ENCODE results near the gene PFDN5.
A peak's percentile ranks its signal among the peaks of the same experiment; 100 is the strongest.

The PFDN5 gene

DNA sequence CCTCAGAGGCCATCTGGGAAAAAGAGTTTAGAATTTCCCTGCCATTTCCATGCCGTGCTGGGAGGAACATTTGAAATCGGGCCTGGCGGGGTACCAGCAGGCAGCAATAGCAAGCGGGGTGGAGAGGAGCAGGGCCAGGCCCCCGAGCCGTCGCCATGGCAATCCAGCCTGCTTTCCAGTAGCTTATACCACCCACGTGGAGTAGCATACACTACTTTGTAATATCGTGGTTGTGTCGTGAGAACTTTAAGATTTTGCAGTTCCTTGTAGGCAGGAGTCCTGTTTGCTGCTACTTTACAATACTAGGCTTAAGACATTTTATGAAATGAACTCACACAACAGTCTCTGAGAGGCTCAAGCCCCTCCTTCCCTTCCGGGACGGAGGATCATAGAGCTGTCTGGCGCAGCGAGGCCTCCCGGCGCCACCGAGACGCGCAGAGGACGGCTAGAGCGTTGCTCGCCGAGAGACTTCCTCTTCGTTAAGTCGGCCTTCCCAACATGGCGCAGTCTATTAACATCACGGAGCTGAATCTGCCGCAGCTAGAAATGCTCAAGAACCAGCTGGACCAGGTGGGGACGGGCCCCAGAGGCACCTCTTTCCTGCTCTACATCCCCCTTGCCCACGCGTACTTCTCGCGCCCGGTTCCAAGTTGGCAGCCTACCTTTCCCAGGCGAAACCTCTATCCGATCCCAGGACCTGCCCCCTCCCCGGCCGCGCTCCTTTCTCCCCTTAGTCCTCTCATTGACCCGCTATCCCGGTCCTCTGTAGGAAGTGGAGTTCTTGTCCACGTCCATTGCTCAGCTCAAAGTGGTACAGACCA is at the start of gene PFDN5:
Gene PFDN5, plus strand, starts transcription at position 473 of the 821 bp plus-strand sequence. Its CDS starts 26 bp downstream, at position 499.
- DNase-seq (ENCODE audit: low read depth in 2 of 2): peak; percentile 76 to 84

DNA sequence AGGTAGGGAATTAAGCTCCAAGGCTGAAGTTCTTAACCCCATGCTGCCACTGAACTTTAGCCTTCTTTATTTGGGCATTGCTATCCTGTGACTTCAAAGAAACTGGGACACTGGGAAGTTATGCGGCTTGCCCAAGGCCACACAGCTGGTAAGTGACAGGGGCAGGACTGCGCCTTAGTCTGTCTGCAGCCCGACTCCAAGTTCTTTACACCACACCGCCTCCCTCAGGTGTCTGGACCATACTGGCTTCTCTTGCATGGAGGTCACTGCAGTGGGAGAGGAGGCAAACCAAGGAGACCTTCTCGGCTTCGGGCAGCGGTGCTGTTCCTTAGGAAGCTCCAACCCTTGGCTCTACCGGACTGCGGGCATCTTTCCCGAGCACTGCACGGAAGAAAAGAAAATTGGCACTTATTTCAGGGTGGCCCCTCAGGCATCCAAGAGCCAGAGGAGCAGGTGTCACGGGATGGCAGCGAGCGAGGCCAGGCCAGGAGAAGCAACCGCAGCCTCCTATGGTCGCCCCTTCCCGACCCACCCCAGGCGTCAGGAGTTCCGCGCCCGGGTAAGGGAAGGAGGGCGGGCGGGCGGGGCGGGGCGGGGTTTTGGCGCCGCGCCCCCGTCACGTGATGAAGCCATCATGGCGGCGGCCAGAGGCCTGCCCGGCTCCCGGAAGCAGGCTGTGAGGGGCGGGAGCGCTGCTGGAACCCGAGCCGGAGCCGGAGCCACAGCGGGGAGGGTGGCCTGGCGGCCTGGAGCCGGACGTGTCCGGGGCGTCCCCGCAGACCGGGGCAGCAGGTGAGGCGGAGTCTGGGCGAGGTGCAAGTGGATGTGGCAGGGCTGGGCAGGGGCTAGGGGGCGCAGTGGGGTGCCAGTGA is 43.6 kb upstream of the PFDN5 start:
- peak; percentile 44 to 60 for DNase-seq (ENCODE audit: low read depth in 2 of 2)

DNA sequence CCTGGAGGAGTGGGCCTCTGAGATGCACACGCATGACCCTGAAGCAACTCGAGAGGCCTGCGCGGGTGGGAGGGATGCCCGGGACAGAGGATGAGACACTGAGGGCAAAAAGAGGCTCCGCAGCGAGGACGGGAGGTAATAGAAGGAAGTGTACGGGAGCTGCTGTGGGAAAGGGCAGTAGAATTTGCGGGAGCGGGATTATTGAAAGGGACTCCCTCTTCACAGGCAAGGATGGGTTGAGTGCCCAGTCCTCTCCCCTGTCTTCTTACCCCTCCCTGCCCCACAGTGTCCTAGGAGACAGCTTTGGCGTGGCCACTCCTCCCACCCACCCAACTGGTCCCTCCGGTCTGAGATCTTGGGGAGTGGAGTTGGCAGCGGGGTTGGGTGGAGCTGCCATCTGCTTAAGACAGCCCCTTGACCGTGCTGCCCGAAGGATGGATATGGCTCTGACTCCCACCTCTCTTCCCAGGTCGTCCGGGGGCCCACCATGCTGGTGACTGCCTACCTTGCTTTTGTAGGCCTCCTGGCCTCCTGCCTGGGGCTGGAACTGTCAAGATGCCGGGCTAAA is 42.9 kb upstream of the PFDN5 start:
- DNase-seq (ENCODE audit: low read depth in 2 of 2): no peak

DNA sequence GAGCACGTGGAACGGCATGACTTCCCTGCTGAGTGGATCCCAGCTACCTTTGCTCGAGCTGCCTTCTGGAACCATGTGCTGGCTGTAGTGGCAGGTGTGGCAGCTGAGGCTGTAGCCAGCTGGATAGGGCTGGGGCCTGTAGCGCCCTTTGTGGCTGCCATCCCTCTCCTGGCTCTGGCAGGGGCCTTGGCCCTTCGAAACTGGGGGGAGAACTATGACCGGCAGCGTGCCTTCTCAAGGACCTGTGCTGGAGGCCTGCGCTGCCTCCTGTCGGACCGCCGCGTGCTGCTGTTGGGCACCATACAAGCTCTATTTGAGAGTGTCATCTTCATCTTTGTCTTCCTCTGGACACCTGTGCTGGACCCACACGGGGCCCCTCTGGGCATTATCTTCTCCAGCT is 42.0 kb upstream of the PFDN5 start:
- no peak for DNase-seq (ENCODE audit: low read depth in 2 of 2)

DNA sequence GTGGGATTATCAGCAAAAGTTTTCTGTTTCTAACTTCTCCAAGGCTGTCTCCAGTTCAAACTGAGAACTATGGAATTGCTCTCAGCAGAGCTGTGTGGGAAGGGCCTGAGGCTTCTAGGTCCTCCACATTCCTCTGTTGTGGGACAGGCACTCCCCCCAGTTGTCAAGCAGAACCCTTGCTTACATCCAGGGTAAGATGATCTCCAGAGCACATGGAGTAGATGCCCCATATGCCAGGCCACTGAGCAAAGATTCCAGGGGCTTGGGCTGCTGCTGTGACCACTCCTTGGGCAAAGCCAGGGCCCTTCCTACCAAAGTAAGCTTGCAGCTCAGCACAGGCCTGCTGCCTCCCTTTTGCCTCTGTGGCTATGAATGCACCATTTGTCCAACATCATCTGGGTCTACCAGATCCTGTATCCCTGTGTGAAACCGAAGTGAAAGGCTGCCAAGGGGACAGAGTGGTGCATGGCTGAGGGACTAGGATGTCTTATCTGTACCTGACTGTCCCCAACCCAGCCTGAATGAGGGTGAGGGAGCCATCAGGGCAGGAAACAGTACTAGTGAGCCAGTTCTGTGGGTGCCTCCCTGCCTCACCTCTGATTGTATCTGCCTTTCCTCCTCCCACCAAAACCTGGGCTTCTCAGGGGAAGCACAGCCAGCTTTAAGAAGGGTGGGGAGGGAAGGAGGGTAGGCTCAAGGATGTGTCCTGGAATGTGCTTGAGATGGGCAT is 40.4 kb upstream of the PFDN5 start:
- no peak for DNase-seq (ENCODE audit: low read depth in 2 of 2)

DNA sequence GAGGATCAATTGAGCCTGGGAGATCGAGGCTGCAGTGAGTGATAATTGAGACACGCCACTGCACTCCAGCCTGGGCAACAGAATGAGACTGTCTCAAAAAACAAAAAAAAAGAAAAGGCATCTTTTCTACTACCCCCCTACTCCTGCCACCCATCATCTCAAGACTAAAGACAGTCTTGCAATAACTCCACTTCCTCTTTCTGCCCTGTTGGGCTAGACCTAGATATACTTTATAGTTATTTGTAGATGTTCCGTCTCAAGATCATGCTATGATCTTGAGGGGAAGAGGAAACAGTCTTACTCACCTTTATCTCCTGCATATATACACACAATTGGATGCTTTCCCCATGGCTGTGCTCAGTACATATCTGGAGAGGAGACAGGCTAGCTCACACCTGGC is 39.3 kb upstream of the PFDN5 start:
- no peak for DNase-seq (ENCODE audit: low read depth in 2 of 2)

DNA sequence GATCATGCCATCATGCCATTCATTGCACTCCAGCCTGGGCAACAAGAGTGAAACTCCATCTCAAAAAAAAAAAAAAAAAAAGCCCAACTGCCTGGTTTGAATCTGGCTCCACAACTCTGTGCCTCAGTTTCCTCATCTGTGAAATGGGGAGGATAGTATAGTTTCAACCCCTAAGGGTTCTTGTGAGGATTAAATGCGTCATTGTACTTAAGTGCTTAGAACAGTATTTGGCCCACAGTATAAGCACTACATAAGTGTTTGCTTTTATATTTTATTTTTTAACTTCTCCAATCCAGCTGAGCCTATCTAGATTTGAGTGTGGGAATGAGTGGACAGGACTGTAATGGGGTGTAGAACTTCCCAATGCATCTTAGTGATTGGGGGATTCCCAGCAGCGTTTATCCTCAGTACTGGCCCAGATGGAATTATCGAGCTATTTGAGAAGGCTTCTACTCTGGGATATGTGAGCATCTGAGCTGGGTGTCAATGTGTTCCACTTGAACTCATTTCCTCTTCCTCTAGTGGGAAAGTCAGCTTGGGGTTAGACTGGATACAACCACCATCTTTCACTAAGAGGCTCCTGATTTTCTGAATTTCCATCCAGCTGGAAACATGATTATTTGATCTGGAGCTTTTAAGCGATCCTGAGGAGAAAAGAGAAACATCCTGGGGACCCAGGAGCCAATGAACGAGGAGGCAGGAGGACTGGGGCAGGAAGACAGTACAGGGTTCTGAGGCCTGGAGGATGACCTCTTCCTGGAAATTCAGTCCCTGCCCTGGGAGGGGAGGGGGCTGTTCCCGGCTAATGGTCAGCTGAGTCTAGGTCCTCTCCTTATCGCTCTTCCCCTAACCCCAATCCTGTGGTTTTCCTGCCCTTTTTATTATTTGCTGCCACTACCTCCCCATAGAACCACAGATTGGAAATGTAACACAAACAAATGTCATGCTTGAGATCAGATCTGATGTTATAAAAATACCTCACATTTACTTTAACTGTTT is 36.5 kb upstream of the PFDN5 start:
- no peak for DNase-seq (ENCODE audit: low read depth in 2 of 2)

DNA sequence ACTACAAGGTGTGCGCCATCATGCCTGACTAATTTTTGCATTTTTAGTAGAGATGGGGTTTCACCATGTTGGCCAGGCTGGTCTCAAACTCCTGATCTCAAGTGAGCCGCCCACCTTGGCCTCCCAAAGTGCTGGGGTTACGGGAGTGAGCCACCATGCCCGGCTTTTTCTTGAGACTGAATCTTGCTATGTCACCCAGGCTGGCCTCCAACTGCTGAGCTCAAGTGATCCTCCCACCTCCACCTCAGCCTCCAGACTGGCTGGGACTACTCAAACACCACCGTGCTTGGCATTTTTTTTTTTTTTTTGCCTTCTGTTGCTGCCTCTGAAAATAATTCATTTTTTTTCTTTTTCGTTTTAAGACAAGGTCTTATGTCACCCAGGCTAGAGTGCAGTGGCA is 35.5 kb upstream of the PFDN5 start:
- DNase-seq (ENCODE audit: low read depth in 2 of 2): no peak

DNA sequence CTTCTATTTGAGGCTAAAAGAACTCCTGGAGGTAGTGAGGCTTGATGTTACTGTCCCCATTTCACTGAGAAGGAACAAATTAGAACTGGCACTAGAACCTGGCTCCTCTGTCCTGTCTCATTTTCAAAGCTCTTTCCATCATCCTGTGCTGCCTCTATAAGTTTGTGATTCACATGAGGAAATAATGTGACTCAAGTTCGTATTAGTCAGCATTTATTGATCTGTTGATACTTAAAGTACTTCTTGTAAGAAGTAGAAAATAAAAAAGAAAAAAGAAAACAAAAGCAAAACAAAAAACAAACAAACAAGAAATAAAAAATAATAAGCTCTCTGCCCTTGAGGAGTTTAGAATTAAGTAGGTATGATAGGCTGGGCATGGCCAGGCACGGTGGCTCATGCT is 29.6 kb upstream of the PFDN5 start:
- DNase-seq (ENCODE audit: low read depth in 2 of 2): no peak

DNA sequence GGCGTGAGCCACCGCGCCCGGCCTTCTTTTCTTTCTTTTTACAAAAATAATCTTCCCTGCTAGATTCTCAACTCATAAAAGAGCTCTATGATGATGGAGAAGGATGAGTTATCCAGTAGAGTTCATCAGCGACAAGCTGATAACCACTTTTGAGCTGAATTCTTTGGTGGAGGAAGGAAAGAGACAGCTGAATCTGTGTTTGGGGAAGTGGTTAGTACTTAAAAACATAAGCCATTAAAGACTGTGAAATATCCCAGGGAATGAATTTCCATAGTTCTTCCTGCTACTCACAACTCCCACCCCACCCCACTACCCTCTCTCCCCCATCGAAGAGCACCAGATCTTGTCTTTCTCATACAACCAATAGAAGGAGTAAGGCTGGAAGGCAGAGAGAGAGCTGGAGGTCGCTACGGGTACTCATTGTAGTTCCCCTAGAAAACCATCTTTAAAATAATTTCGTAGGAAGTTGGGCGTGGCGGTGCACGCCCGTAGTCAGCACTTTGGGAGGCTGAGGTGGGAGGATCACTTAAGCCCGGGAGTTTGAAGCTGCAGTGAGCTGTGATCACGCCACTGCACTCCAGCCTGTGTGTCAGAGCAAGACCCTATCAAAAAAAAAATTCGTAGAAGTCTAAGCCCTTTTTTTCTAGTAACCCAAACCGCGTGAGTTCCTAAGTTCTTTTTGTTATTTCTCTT is 27.9 kb upstream of the PFDN5 start:
- peak in 1 of 2 donors; percentile 29 for DNase-seq (ENCODE audit: low read depth in 2 of 2)

DNA sequence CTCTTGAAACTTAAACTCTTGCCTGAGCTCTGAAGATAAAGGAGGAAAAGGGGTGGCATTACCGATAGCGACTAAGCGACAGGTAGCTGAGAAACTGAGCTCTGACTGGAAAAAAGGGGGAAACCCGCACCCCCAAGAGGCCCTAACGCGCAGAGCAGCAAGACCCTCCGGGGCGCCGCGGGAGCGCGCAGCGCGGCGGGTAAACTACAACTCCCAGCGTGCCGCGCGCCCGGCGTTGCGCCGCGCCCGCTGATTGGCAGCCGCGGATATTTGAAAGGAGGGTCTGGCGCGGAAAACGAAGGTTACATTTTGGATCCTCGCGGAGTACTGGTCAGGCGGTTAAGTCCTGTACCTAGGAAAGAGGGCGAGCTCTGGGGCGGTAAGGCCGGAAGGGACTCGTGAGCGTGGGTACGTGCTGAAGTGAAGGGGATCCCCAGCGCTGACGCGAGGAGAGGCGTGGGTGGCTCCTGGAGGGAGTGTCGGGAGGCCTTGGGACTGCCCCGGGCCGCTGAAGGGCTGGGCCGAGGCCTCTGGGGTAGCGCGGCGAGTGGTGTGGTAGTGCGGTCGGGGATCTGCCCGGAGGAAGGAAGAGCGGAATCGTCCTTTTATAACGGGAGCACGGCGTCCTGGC is 27.2 kb upstream of the PFDN5 start, which contains the start of gene ESPL1:
Gene ESPL1, plus strand, starts transcription at position 301 of the 631 bp plus-strand sequence. CDS start 468 bp downstream, outside the sequence.
- DNase-seq (ENCODE audit: low read depth in 2 of 2): peak; percentile 69 to 78

DNA sequence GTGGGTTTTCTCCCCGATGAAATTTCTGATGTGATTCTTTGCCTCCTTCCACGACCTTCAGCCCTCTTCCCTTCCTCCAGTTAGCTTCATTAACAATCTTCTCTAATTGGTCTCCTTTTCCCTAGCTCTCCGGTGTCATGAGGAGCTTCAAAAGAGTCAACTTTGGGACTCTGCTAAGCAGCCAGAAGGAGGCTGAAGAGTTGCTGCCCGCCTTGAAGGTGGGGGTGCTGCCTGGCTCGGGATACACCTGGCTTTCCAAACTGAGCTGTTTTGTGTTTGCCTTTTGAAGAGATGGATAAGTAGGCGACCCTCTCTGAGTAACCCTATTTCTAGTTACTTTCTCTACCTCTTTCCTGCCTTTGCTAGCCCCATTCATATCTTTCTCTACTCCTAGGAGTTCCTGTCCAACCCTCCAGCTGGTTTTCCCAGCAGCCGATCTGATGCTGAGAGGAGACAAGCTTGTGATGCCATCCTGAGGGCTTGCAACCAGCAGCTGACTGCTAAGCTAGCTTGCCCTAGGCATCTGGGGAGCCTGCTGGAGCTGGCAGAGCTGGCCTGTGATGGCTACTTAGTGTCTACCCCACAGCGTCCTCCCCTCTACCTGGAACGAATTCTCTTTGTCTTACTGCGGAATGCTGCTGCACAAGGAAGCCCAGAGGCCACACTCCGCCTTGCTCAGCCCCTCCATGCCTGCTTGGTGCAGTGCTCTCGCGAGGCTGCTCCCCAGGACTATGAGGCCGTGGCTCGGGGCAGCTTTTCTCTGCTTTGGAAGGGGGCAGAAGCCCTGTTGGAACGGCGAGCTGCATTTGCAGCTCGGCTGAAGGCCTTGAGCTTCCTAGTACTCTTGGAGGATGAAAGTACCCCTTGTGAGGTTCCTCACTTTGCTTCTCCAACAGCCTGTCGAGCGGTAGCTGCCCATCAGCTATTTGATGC is 26.4 kb upstream of the PFDN5 start:
- no peak for DNase-seq (ENCODE audit: low read depth in 2 of 2)

DNA sequence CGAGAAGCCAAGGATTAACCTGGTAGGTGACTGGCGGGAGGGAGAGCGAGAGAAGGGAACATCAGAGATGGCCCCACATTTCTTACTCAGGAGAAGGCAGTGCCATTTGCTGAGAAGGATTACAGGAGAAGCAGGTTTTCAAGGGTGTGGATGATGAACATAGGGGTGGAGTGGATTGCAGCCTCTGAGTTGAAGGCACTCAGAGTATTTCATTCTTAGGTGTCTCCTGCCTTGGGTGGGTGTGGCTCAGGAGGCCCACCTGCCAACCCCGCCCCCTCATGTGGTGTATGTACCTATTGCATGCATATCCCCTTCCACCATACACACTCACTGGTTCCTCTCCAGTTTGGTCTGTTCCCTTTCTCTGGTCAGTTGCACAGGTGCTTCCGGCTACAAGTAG is 20.9 kb upstream of the PFDN5 start:
- no peak for DNase-seq (ENCODE audit: low read depth in 2 of 2)

DNA sequence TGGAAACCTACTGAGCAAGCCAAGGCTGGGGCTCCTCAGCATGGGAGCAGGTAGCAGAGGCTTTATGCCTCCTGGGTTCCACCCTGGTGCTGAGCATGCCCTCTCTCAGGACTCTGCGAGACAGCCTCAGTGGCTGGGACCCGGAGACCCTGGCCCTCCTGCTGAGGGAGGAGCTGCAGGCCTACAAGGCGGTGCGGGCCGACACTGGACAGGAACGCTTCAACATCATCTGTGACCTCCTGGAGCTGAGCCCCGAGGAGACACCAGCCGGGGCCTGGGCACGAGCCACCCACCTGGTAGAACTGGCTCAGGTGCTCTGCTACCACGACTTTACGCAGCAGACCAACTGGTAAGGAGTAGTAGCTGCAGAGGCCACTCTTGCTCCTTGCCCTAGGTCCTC is 18.8 kb upstream of the PFDN5 start:
- DNase-seq (ENCODE audit: low read depth in 2 of 2): no peak

DNA sequence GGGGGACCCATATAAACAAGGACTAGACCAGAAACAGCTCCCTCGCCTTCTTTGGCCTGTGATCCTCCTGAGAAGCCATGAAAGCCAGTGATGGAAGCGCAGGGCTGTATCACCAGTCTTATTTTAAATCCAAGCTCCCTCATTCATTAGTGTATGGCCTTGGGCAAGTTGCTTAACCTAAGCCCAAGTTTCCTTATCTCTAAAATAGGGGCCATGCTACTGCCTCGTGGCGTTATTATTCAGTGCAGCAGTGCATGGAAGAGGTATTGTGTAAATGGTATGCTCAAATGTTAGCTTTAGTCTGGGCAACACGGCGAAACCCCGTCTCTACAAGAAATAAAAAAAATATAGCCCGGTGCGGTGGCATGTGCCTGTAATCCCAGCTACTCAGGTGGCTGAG is 17.4 kb upstream of the PFDN5 start:
- no peak for DNase-seq (ENCODE audit: low read depth in 2 of 2)

DNA sequence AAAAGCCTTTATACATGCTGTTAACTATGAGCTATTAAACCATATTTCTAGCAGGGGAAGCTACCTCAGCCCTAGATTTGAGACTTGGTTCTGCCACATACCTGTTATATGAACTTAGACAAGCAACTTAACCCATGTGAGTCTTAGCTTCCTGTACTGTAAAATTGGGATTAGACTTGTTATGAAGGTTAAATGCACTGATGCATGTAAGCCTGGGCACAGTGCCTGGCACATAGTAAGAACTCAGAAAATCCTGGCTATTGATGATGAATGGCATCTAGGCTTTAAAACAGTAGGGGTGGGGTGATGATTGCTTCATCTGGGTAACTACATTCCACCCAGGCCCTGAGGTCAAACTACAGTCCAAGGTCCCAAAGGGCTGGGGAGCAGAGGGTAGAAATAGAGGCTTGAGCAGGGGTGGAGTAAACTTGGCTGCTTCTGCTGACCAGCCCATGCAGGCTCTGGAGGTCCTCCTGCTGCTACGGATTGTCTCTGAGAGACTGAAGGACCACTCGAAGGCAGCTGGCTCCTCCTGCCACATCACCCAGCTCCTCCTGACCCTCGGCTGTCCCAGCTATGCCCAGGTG is 16.0 kb upstream of the PFDN5 start:
- no peak for DNase-seq (ENCODE audit: low read depth in 2 of 2)

DNA sequence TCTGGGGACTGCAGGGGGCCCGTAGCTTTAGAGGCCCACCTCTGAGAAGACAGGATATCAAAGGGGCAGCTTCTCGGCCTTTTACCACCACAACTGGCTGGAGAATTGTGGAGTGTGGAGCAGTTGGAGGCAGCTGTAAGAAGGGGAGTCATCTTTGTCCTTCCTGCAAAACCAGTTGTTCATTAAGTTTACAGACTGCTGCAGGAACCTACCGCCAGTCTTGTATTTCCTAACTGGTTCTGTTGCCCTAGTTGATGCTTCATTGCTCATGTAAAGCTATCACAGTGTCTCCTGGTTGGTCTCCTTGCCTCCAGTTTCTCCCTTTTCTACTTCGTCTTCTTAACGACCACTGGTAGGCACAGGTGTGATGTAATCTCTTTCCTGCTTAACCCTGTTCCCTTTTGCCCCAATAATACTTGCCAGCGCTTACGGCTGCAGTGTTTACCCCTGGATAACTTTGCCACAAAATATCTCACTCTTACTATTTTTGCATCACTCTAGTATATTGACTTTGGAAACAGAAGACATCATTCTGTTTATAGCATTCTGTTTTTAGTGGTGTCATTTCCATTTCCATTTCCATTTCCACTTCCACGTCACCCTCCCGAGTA is 15.3 kb upstream of the PFDN5 start:
- no peak for DNase-seq (ENCODE audit: low read depth in 2 of 2)
